Measurements from ENCODE around the gene PRKRA.

DNA sequence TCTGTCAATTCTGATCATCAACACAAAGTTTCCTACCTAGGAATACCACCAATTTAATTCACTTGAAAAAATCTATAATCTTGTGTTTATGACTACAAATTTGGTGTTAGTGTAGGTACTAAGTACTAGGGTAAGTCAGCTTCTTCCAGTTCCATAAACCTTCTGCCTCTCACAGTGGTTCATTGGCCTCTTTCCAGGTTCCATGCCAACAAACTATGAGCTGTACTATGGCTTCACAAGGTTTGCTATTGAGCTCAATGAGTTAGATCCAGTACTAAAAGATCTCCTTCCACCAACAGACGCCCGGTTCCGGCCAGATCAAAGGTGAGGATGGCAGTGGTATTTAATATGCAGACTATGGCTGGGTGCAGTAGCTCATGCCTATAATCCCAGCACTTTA, 58.8 kb downstream of the PRKRA start:
- TF ChIP-seq, protein P1, sequence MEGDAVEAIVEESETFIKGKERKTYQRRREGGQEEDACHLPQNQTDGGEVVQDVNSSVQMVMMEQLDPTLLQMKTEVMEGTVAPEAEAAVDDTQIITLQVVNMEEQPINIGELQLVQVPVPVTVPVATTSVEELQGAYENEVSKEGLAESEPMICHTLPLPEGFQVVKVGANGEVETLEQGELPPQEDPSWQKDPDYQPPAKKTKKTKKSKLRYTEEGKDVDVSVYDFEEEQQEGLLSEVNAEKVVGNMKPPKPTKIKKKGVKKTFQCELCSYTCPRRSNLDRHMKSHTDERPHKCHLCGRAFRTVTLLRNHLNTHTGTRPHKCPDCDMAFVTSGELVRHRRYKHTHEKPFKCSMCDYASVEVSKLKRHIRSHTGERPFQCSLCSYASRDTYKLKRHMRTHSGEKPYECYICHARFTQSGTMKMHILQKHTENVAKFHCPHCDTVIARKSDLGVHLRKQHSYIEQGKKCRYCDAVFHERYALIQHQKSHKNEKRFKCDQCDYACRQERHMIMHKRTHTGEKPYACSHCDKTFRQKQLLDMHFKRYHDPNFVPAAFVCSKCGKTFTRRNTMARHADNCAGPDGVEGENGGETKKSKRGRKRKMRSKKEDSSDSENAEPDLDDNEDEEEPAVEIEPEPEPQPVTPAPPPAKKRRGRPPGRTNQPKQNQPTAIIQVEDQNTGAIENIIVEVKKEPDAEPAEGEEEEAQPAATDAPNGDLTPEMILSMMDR (IDR thresholded peaks at IDR 0.05): no peak
- TF ChIP-seq POLR2A (IDR thresholded peaks at IDR 0.05): no peak
